Mammary epithelial cell (primary cell): ENCODE data around the gene EEFSEC.

Experiments used
- EZH2 ChIP-seq: IDR thresholded peaks from 2 replicates; pipeline ENCODE4 v1.6.1; 2012; ENCODE audit warnings: low read length, inconsistent platforms, borderline replicate concordance
- TF ChIP-seq, protein P1 (sequence below), 2 donors: IDR thresholded peaks in 1 of 2; conservative IDR thresholded peaks in 1 of 2; 2 replicates each; pipeline ENCODE4 v1.5.1; 2011 to 2012; ENCODE audit warnings: inconsistent platforms in 2 of 2, low read length in 2 of 2, mild to moderate bottlenecking in 2 of 2, control low read depth in 1 of 2, low read depth in 1 of 2; ENCODE audit not compliant: insufficient read depth in 1 of 2; ENCODE audit errors: extremely low read depth in 1 of 2

DNA sequence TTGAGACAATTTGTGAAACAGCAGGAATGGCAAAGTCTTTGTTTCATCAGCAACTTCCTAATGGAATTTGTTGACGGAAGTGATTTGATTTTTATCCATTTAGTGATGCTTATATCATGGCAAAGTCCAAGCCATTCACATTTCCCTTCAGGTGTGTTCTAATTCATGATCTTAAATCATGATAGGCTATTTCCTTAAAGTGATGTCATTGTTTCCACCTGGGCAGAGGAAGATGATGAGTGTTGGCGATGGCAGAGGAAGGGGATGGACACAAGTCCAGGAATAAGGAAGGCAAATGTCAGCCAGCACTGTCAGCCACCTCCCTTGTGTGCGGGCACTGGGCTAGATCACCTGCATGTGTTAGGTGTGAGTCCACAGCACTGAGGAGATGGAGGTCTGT is 49.9 kb downstream of the EEFSEC start:
- TF ChIP-seq, protein P1, sequence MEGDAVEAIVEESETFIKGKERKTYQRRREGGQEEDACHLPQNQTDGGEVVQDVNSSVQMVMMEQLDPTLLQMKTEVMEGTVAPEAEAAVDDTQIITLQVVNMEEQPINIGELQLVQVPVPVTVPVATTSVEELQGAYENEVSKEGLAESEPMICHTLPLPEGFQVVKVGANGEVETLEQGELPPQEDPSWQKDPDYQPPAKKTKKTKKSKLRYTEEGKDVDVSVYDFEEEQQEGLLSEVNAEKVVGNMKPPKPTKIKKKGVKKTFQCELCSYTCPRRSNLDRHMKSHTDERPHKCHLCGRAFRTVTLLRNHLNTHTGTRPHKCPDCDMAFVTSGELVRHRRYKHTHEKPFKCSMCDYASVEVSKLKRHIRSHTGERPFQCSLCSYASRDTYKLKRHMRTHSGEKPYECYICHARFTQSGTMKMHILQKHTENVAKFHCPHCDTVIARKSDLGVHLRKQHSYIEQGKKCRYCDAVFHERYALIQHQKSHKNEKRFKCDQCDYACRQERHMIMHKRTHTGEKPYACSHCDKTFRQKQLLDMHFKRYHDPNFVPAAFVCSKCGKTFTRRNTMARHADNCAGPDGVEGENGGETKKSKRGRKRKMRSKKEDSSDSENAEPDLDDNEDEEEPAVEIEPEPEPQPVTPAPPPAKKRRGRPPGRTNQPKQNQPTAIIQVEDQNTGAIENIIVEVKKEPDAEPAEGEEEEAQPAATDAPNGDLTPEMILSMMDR (conservative IDR thresholded peaks at IDR 0.05 in 1 of 2, IDR thresholded peaks at IDR 0.05 in 1 of 2; ENCODE audit: extremely low read depth in 1 of 2, insufficient read depth in 1 of 2, low read depth in 1 of 2, low read length in 2 of 2) = no peak
- TF ChIP-seq EZH2 = no peak
